ENCODE results near the gene APLN.

- TF ChIP-seq CTCF (IDR thresholded peaks at IDR 0.05) (no peak), POLR2A (IDR thresholded peaks at IDR 0.05) (no peak)
Measured at GRCh38 chrX:129636175-129636681, 18.5 kb downstream of the APLN start.
